Stimulated activated CD8-positive, alpha-beta memory T cell treated with anti-CD3 and anti-CD28 coated beads, Interleukin-2, amount 100 ng/mL, for 1 hour (primary cell): Measurements from ENCODE around the gene ZNF331.
"Not testable (repeated sequence)": the region's sequence is repeated elsewhere in the genome, so short reads cannot be mapped to it uniquely, and the experiment has no call there.

Experiments used
- DNase-seq, 2 donors: peaks; one replicate each; pipeline ENCODE4 v3.0.0-alpha.2; 2020; ENCODE audit warnings: low read depth in 2 of 2

The ZNF331 gene

GRCh38 chr19:53537521-53538377, at the start of gene ZNF331:
Gene ZNF331, plus strand, starts transcription at chr19:53538145. Its CDS starts 31,232 bp downstream, at chr19:53569377.
- DNase-seq = peak; percentile 68 to 79

GRCh38 chr19:53492153-53492552, 45.8 kb upstream of the ZNF331 start:
- no peak for DNase-seq

GRCh38 chr19:53497311-53498023, 40.5 kb upstream of the ZNF331 start:
- not testable (repeated sequence) for DNase-seq

- DNase-seq = not testable (repeated sequence)
These were observed 39.9 kb upstream of the ZNF331 start for GRCh38 chr19:53498024-53498395.

- not testable (repeated sequence) for DNase-seq
These were observed 34.8 kb upstream of the ZNF331 start for GRCh38 chr19:53503151-53503550.

- not testable (repeated sequence) for DNase-seq
These were observed 34.1 kb upstream of the ZNF331 start for GRCh38 chr19:53503671-53504364.

GRCh38 chr19:53504365-53504703, 33.6 kb upstream of the ZNF331 start:
- not testable (repeated sequence) for DNase-seq

- no peak for DNase-seq
These were observed 33.1 kb upstream of the ZNF331 start for GRCh38 chr19:53504885-53505284.

- no peak for DNase-seq
These were observed 31.2 kb upstream of the ZNF331 start for GRCh38 chr19:53506728-53507127.

GRCh38 chr19:53507523-53508442, 30.2 kb upstream of the ZNF331 start:
- DNase-seq = no peak

GRCh38 chr19:53509443-53509842, 28.5 kb upstream of the ZNF331 start:
- DNase-seq = no peak

- no peak for DNase-seq
These were observed 28.1 kb upstream of the ZNF331 start for GRCh38 chr19:53509845-53510244.

- DNase-seq = no peak
These were observed 26.6 kb upstream of the ZNF331 start for GRCh38 chr19:53511357-53511756.

GRCh38 chr19:53511933-53512374, 26.0 kb upstream of the ZNF331 start:
- peak; percentile 22 to 23 for DNase-seq

- not testable (repeated sequence) for DNase-seq
These were observed 22.9 kb upstream of the ZNF331 start for GRCh38 chr19:53515047-53515446.

- DNase-seq = no peak
These were observed 20.7 kb upstream of the ZNF331 start for GRCh38 chr19:53517114-53517741.

GRCh38 chr19:53518121-53518520, 19.8 kb upstream of the ZNF331 start:
- no peak for DNase-seq

GRCh38 chr19:53518716-53519115, 19.2 kb upstream of the ZNF331 start:
- no peak for DNase-seq

- no peak for DNase-seq
These were observed 18.5 kb upstream of the ZNF331 start for GRCh38 chr19:53519446-53519845.

- no peak for DNase-seq
These were observed 17.8 kb upstream of the ZNF331 start for GRCh38 chr19:53520163-53520546.
